Trophoblast cell (in vitro differentiated cells and primary cell): ENCODE measurements around the gene RCOR3.

Experiments
- DNase-seq, 2 donors: peaks; one replicate each; pipeline ENCODE4 v3.0.0-alpha.2; 2016
- H2AFZ ChIP-seq: 2 replicates; pipeline ENCODE4 v1.6.1; 2013; ENCODE audit warnings: low read length, moderate library complexity, mild to moderate bottlenecking; ENCODE audit not compliant: insufficient read depth, poor library complexity
- H2AK5ac ChIP-seq: 2 replicates; pipeline ENCODE4 v1.6.1; 2013; ENCODE audit warnings: mild to moderate bottlenecking, low read length
- H2BK120ac ChIP-seq: 2 replicates; pipeline ENCODE4 v1.6.1; 2013; ENCODE audit warnings: low read length, mild to moderate bottlenecking, moderate library complexity; ENCODE audit not compliant: insufficient read depth, poor library complexity
- H2BK12ac ChIP-seq: 2 replicates; pipeline ENCODE4 v1.6.1; 2013; ENCODE audit warnings: mild to moderate bottlenecking, low read length, moderate library complexity
- H2BK5ac ChIP-seq: 2 replicates; pipeline ENCODE4 v1.6.1; 2013; ENCODE audit warnings: low read length, low read depth, moderate library complexity, mild to moderate bottlenecking; ENCODE audit not compliant: poor library complexity
- H3K14ac ChIP-seq: 2 replicates; pipeline ENCODE4 v1.6.1; 2013; ENCODE audit warnings: mild to moderate bottlenecking, low read length
- H3K18ac ChIP-seq: 2 replicates; pipeline ENCODE4 v1.6.1; 2013; ENCODE audit warnings: mild to moderate bottlenecking, low read length
- H3K23ac ChIP-seq: 2 replicates; pipeline ENCODE4 v1.6.1; 2013; ENCODE audit warnings: low read length
- H3K27ac ChIP-seq: 2 replicates; pipeline ENCODE4 v1.5.1; 2013; ENCODE audit warnings: low read depth, mild to moderate bottlenecking, inconsistent platforms, low read length, moderate library complexity
- H3K27me3 ChIP-seq: 2 replicates; pipeline ENCODE4 v1.6.1; 2013; ENCODE audit warnings: inconsistent platforms, mild to moderate bottlenecking, low read length, moderate library complexity; ENCODE audit not compliant: insufficient read depth
- H3K36me3 ChIP-seq, 2 experiments: 1 replicate in 1 of 2; 2 replicates in 1 of 2; pipeline ENCODE4 v1.6.1; 2013; ENCODE audit warnings: low read length in 2 of 2, mild to moderate bottlenecking in 2 of 2, moderate library complexity in 1 of 2; ENCODE audit not compliant: insufficient read depth in 2 of 2, control insufficient read depth in 1 of 2
- H3K4ac ChIP-seq: 2 replicates; pipeline ENCODE4 v1.6.1; 2013; ENCODE audit warnings: low read depth, mild to moderate bottlenecking, low read length, moderate library complexity
- H3K4me1 ChIP-seq, 2 experiments: 1 replicate in 1 of 2; 2 replicates in 1 of 2; pipeline ENCODE4 v1.6.1; 2013; ENCODE audit warnings: low read length in 2 of 2, mild to moderate bottlenecking in 2 of 2, moderate library complexity in 1 of 2; ENCODE audit not compliant: insufficient read depth in 2 of 2, control insufficient read depth in 1 of 2
- H3K4me2 ChIP-seq: 2 replicates; pipeline ENCODE4 v1.6.1; 2013; ENCODE audit warnings: inconsistent platforms, mild to moderate bottlenecking, low read length, moderate library complexity
- H3K4me3 ChIP-seq: 2 replicates; pipeline ENCODE4 v1.5.1; 2013; ENCODE audit warnings: mild to moderate bottlenecking, low read depth, low read length, inconsistent platforms
- H3K79me1 ChIP-seq: one replicate; pipeline ENCODE4 v1.6.1; 2013; ENCODE audit warnings: low read length
- H3K79me2 ChIP-seq: 2 replicates; pipeline ENCODE4 v1.6.1; 2013; ENCODE audit warnings: low read length, mild to moderate bottlenecking; ENCODE audit not compliant: control insufficient read depth, insufficient read depth, poor library complexity
- H3K9ac ChIP-seq: 2 replicates; pipeline ENCODE4 v1.6.1; 2013; ENCODE audit warnings: mild to moderate bottlenecking, low read length
- H3K9me3 ChIP-seq: 2 replicates; pipeline ENCODE4 v1.6.1; 2013; ENCODE audit warnings: low read depth, mild to moderate bottlenecking, control low read depth, inconsistent platforms, low read length; ENCODE audit not compliant: insufficient read depth
- H4K12ac ChIP-seq: 2 replicates; pipeline ENCODE4 v1.6.1; 2013; ENCODE audit warnings: low read depth, mild to moderate bottlenecking, low read length, moderate library complexity
- H4K8ac ChIP-seq: 2 replicates; pipeline ENCODE4 v1.6.1; 2013; ENCODE audit warnings: low read depth, mild to moderate bottlenecking, low read length, moderate library complexity
- H4K91ac ChIP-seq: one replicate; pipeline ENCODE4 v1.6.1; 2013; ENCODE audit warnings: low read depth, mild to moderate bottlenecking, low read length, moderate library complexity
- WGBS: extraction: QIAGEN DNeasy Blood & Tissue Kit; methylation state at CpG from one replicate; pipeline ENCODE4 v1.1.7; 2013; ENCODE audit warnings: missing lambda C conversion rate; ENCODE audit not compliant: insufficient read length, insufficient coverage; ENCODE audit errors: extremely low coverage; 5-methylcytosine and 5-hydroxymethylcytosine counted together

Gene RCOR3

DNA sequence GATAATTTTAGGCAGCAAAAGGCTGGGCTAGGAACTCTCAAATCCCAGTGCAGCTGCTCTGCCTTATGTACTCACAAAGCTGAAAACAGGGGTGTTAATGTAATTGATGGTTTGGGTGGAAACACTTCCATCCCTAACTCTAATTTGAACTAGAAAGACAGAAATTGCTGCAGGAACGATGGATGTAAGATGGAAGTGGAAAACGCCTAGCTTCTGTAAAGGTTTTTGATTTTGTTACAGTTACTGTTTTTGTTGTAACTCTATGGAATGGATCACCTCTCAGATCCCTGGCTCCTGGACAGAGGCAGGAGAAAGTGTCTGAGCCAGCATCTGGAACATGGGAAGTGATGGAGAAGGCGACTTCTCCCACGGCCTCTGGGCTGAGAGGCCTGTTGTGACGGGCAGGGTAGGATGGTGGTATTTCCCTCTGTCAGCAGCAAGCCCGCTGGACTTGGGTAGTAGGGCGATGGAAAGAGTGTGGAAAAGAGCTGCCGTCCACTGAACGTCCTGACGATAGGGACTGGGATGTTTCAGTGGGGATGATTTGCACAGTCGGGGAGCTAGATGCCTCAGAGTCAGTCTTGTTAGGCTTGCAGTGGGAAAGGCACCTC is 69.0 kb downstream of the RCOR3 start:
- no peak overlapping the region for H2BK120ac ChIP-seq
- H3K14ac ChIP-seq = no peak overlapping the region
- no peak for DNase-seq
- H3K18ac ChIP-seq = no peak overlapping the region
- H3K27me3 ChIP-seq = no peaks in the 10 kb centered on the region
- no peak overlapping the region for H2BK12ac ChIP-seq
- no peak overlapping the region for H3K4me3 ChIP-seq
- H3K9me3 ChIP-seq = no peaks in the 10 kb centered on the region
- H4K12ac ChIP-seq = no peak overlapping the region
- no peak overlapping the region for H3K9ac ChIP-seq
- peaks cover 5% of the 10 kb centered on the region for H3K79me1 ChIP-seq
- H3K27ac ChIP-seq = no peak overlapping the region
- no peak overlapping the region for H3K23ac ChIP-seq
- H3K36me3 ChIP-seq = no peaks in the 10 kb centered on the region
- peaks cover 3% of the 10 kb centered on the region for H3K79me2 ChIP-seq
- H3K4me1 ChIP-seq = peaks cover 10 to 12% of the 10 kb centered on the region in 2 experiments
- H4K91ac ChIP-seq = no peak overlapping the region
- peak overlapping the region; percentile 75 for H3K4me2 ChIP-seq
- H3K4ac ChIP-seq = no peak overlapping the region
- no peak overlapping the region for H2AFZ ChIP-seq
- H2AK5ac ChIP-seq = no peak overlapping the region
- H4K8ac ChIP-seq = no peak overlapping the region
- WGBS = no CpG with 5 or more reads among the region's 11 CpGs
- H2BK5ac ChIP-seq = no peak overlapping the region

DNA sequence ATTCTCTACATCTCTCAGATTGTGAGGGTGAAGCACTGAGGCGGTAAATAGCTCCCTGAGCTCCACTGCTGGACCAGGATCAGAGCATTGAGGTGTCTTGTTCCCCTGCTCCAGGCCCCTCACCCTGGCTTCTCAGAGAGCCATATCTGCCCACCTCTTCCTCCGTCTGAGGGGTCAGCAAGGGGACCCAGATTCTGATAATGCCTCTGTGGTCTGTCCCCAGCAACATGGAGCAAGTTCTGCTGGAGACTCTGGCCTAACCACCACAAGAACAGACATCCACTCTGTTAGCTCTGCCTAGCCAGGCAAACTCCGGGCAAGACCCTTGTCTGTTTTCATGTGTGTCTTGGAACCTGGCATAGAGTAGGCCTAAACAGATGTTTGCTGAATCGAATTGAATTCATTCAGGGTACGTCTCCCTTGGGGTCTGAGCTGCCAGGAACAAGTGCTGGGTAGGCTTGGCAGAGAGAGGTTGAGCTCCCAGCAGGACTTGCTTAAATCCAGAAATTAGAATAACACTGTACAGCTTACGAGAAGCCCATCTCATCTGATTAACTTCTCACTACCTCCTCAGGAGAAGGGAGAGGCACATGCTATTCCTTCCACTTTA is 69.8 kb downstream of the RCOR3 start:
- peaks cover 3% of the 10 kb centered on the region for H3K79me2 ChIP-seq

GRCh38 chr1:211329764-211330201 is 70.6 kb downstream of the RCOR3 start:
- Histone ChIP-seq H3K4ac (no peak overlapping the region), H3K4me2 (no peak overlapping the region), H3K9me3 (no peaks in the 10 kb centered on the region), H3K23ac (no peak overlapping the region), H3K9ac (no peak overlapping the region), H2BK5ac (no peak overlapping the region), H2AFZ (no peak overlapping the region), H3K79me2 (peaks cover 3% of the 10 kb centered on the region), H4K12ac (no peak overlapping the region), H3K4me3 (no peak overlapping the region), H3K14ac (no peak overlapping the region), H4K91ac (no peak overlapping the region), H3K27me3 (no peaks in the 10 kb centered on the region), H3K79me1 (peaks cover 5% of the 10 kb centered on the region), H3K4me1 (peaks cover 10 to 12% of the 10 kb centered on the region in 2 experiments), H2BK120ac (no peak overlapping the region), H3K36me3 (no peaks in the 10 kb centered on the region), H2BK12ac (no peak overlapping the region), H3K27ac (no peak overlapping the region), H3K18ac (no peak overlapping the region), H4K8ac (no peak overlapping the region), H2AK5ac (no peak overlapping the region)
- peak; percentile 38 to 64 for DNase-seq
- no CpG with 5 or more reads among the region's 4 CpGs for WGBS

More for the DNA sequence above, 69.8 kb downstream of the RCOR3 start:
- H2BK12ac ChIP-seq = no peak overlapping the region
- H2BK5ac ChIP-seq = no peak overlapping the region
- H2BK120ac ChIP-seq = no peak overlapping the region
- WGBS = no CpG with 5 or more reads among the region's 6 CpGs
- H3K27ac ChIP-seq = no peak overlapping the region
- DNase-seq = no peak
- H4K8ac ChIP-seq = no peak overlapping the region
- peaks cover 10 to 12% of the 10 kb centered on the region in 2 experiments for H3K4me1 ChIP-seq
- no peaks in the 10 kb centered on the region for H3K27me3 ChIP-seq
- H3K23ac ChIP-seq = no peak overlapping the region
- H3K9me3 ChIP-seq = no peaks in the 10 kb centered on the region
- H2AK5ac ChIP-seq = no peak overlapping the region
- H3K14ac ChIP-seq = no peak overlapping the region
- no peak overlapping the region for H4K91ac ChIP-seq
- no peak overlapping the region for H3K4me2 ChIP-seq
- H2AFZ ChIP-seq = no peak overlapping the region
- no peak overlapping the region for H3K9ac ChIP-seq
- H4K12ac ChIP-seq = no peak overlapping the region
- H3K36me3 ChIP-seq = no peaks in the 10 kb centered on the region
- H3K18ac ChIP-seq = no peak overlapping the region
- H3K79me1 ChIP-seq = peaks cover 5% of the 10 kb centered on the region
- H3K4me3 ChIP-seq = no peak overlapping the region
- H3K4ac ChIP-seq = no peak overlapping the region

DNA sequence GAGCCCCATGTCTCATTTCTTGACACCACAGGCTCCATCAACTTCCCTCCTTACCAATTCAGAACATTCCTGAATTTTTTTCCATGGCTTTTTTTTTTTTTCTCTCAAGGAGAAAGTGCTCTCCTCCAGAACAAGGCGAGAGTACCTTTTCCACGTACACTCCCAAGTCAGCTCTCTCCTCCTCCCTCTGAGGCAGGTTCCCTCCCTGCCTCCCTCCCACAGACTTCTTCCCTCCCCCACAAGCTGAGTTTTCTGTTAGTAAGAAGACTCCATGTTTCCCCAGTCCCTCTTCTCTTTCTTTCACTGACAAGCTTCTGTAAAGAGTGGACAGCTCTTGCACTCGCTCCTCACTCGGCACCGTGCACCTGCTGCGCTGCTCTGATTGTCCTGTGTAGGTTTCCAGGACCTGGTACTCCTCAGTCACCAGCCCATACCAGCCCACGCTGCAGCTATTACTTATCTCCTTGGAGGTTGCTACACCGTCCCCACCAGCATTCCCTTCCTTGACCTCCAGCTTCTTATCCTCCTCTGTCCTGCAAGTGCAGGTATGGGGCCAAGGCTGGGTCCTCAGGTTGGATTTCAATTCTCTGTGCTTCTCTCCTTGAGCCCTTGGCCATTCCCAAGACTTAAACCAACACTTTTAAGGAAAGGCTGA is 71.2 kb downstream of the RCOR3 start:
- no CpG with 5 or more reads among the region's 8 CpGs for WGBS
- peaks cover 10 to 12% of the 10 kb centered on the region in 2 experiments for H3K4me1 ChIP-seq

More for the DNA sequence above, 71.2 kb downstream of the RCOR3 start:
- peak in 1 of 2 donors; percentile 34 for DNase-seq
- no peaks in the 10 kb centered on the region for H3K27me3 ChIP-seq
- no peak overlapping the region for H3K14ac ChIP-seq
- no peaks in the 10 kb centered on the region for H3K36me3 ChIP-seq
- H3K23ac ChIP-seq = no peak overlapping the region
- no peak overlapping the region for H4K91ac ChIP-seq
- peaks cover 5% of the 10 kb centered on the region for H3K79me1 ChIP-seq
- no peak overlapping the region for H2BK5ac ChIP-seq
- no peaks in the 10 kb centered on the region for H3K9me3 ChIP-seq
- no peak overlapping the region for H2BK120ac ChIP-seq
- no peak overlapping the region for H3K27ac ChIP-seq
- no peak overlapping the region for H3K18ac ChIP-seq
- no peak overlapping the region for H2AFZ ChIP-seq
- no peak overlapping the region for H3K4me2 ChIP-seq
- H4K12ac ChIP-seq = no peak overlapping the region
- H3K79me2 ChIP-seq = peaks cover 3% of the 10 kb centered on the region
- H2BK12ac ChIP-seq = no peak overlapping the region
- H3K4me3 ChIP-seq = no peak overlapping the region
- no peak overlapping the region for H2AK5ac ChIP-seq
- H3K4ac ChIP-seq = no peak overlapping the region
- no peak overlapping the region for H4K8ac ChIP-seq
- H3K9ac ChIP-seq = no peak overlapping the region
